Stimulated activated CD4-positive, alpha-beta T cell treated with anti-CD3 and anti-CD28 coated beads, Interleukin-4, amount 100 ng/mL, for 48 hours (primary cell): Measurements from ENCODE around the gene TMEM192.
"Not testable (repeated sequence)": the region's sequence is repeated elsewhere in the genome, so short reads cannot be mapped to it uniquely, and the experiment has no call there.

Experiments used
- DNase-seq, 2 donors: peaks; one replicate each; pipeline ENCODE4 v3.0.0-alpha.2; 2020; ENCODE audit warnings: low read depth in 2 of 2

TMEM192 gene

GRCh38 chr4:165112368-165113121, at the start of gene TMEM192:
Gene TMEM192, minus strand, starts transcription at chr4:165112860. Its CDS starts 87 bp downstream, at chr4:165112773.
- DNase-seq = peak; percentile 90

GRCh38 chr4:165158762-165159161, 46.1 kb upstream of the TMEM192 start:
- DNase-seq = no peak

DNA sequence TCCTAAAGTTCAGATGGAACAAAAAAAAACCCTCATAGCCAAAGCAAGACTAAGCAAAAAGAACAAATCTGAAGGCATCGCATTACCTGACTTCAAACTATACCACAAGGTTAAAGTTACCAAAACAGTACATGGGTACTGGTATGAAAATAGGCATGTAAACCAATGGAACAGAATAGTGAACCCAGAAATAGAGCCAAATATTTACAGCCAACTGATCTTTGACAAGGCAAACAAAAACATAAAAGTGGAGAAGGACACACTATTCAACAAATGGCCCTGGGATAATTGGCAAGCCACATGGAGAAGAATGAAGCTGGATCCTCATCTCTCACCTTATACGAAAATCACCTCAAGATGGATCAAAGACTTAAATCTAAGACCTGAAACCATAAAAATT, 44.2 kb upstream of the TMEM192 start:
- no peak for DNase-seq

GRCh38 chr4:165154482-165154881, 41.8 kb upstream of the TMEM192 start:
- DNase-seq = no peak

DNA sequence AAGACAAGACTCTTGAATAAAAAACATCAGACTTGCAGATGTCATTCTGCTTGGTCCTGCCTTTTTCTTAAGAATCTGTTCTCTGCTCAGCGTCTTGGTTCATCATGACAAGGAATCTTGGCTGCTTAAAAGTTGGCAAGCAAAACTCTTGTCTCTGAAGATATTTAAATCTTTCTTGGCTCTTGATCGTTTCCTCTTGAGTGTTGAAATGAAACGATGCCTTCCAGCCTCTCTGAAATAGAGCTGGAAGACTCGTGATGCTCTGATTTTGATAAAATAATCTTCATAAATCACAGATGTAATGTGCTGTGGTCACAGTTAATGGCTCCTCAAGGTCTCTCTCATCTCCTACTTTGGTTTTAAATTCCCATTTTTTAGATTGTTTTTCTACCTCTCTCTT, 39.9 kb upstream of the TMEM192 start:
- no peak for DNase-seq

- no peak for DNase-seq
These were observed 39.1 kb upstream of the TMEM192 start for GRCh38 chr4:165151734-165152133.

- no peak for DNase-seq
These were observed 37.9 kb upstream of the TMEM192 start for GRCh38 chr4:165150545-165150944.

GRCh38 chr4:165138843-165139242, 26.2 kb upstream of the TMEM192 start:
- DNase-seq = no peak

- no peak for DNase-seq
These were observed 24.5 kb upstream of the TMEM192 start for GRCh38 chr4:165137205-165137604.

DNA sequence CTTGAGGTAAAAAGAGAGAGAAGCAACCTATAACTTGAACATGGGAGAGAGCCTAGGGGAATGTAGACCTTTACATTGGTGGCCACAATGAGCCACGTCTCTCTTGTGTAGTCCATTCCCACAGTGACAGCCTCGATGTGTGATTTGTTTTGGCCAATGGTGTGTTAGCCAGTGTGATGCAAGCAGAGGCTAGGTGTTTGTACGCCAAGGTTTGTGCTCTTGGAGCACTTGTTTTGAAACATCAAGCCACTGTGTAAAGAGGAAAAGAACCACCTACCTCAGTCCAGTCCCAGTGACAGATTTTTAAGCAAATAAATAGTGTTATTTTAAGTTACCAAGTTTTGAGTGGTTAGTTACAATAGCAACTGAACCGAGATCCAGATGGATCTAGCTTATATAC, 23.9 kb upstream of the TMEM192 start:
- DNase-seq = no peak

GRCh38 chr4:165133150-165133549, 20.5 kb upstream of the TMEM192 start:
- DNase-seq = no peak

DNA sequence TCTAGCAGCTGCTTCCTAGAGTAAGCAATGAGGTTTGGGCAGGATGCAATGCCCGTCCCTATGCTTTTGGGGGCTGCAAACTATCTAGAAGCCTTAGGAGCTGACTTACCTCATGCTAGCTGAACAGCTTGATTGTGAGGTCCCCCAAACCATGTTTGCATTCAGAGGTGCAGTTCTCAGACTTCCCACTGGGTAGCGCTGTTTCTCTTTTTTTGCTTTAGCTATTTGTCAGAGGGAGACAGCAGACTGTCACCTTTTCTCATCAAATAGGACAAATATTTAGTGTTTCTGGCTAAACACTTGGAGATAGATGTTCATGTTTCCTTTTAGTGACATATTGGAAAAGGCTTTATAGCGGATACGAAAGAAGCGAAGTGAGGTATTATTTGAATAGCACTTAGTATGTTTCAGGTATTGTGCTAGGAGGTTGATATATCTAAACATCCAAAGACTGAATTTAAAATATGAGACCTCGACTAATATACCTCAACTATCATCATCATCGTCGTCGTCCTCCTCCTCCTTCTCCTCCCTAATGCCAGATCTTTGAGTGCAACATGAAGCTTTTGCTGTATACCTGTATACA, 18.7 kb upstream of the TMEM192 start:
- DNase-seq = peak; percentile 61 to 80

GRCh38 chr4:165129924-165130323, 17.3 kb upstream of the TMEM192 start:
- no peak for DNase-seq

DNA sequence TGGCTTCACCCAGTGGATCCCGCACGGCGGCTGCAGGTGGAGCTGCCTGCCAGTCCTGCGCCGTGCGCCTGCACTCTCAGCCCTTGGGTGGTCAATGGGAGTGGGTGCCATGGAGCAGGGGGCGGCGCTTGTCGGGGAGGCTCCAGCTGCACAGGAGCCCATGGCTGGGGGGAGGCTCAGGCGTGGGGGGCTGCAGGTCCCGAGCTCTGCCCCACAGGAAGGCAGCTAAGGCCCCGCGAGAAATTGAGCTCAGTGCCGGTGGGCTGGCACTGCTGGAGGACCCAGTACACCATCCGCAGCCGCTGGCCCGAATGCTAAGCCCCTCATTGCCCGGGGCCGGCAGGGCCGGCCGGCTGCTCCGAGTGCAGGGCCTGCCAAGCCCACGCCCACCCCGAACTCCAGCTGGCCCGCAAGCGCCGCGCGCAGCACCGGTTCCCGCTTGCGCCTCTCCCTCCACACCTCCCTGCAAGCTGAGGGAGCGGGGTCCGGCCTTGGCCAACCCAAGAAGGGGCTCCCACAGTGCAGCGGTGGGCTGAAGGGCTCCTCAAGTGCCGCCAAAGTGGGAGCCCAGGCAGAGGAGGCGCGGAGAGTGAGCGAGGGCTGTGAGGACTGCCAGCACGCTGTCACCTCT, 13.3 kb upstream of the TMEM192 start:
- DNase-seq = not testable (repeated sequence)

- no peak for DNase-seq
These were observed 11.8 kb upstream of the TMEM192 start for GRCh38 chr4:165124488-165124887.

DNA sequence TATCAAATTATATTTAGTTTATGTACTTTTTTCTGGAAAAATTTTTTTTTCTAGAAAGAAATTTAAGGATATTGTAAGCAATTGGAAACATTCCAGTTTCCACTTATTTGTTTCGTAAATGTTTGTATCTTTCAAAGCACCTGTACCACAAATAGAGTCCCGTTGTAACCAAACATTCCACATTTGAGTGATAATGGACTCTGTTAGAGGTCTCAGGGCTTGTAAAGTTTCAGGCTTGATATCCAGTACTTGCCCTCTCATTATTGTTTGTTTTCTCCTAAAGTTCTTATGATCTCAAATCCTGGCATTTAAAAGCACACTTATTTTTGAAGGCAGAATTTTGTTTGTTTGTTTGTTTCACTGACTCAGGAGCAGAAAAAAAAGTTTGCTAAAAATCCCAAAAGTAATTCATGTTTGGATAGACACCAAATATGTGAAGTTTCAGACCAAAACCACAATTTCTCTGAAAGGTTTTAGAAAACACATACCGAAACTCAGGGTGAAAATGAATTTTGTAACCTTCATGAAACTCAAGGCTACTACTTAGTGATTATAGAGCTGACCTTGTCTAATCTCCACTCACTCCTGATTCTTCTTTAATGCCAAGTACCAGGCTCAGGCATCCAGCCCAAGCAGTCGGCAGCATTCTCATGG, 5.7 kb upstream of the TMEM192 start:
- DNase-seq = no peak

DNA sequence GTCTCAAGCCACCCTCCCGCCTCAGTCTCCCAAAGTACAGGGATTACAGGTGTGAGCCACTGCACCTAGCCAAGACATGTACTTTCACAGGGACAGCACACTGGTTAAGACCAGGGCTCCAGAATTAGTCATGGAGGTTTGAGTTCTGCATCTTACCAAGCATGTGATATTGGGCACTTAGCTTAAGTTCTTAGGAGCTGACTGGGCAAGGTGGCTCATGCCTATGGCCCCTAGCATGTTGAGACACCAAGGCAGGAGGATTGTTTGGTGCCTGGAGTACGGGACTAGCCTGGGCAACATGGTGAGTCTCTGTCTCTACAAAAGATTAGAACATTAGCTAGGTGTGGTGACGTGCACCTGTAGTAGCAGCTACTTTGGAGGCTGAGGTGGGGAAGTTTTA, 2.6 kb upstream of the TMEM192 start:
- DNase-seq = no peak

- DNase-seq = no peak
These were observed 723 bp downstream of the TMEM192 start for GRCh38 chr4:165111906-165112367.

DNA sequence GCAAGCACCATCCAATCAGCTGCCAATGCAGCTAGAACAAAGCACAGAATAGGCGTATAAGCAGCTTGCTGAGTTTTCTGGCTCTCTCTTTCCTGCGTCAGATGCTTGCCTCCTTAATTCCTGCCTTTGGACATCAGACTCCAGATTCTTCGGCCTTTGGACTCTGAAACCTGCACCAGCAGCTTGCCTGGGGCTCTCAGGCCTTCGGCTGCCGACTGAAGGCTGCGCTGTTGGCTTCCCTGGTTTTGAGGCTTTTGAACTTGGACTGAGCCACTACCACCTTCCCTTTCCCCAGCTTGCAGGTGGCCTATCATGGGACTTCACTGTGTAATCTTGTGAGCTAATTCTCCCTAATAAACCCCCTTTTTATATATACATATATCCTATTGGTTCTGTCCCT, 6.1 kb downstream of the TMEM192 start:
- DNase-seq = no peak

GRCh38 chr4:165101641-165102040, 11.0 kb downstream of the TMEM192 start:
- DNase-seq = no peak

DNA sequence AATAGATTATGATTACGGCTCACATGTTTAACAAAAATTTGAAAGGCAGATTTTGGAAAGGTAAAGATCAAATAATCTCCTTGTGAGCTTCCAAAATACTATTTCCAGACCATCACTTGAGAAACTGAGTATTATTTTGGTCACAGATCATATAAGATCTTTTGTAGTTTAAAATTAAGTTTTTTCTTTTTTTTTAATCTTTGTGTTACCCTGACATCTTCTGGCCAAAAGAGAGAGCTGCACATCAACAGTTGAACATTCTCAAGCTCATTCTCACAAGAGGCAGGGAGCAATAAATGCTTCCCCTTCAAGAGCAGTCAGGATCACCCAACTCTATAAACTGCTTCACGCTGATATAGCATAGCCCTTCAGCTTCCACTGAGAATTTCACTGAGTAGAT, 15.9 kb downstream of the TMEM192 start:
- DNase-seq = no peak

- no peak for DNase-seq
These were observed 17.4 kb downstream of the TMEM192 start for GRCh38 chr4:165095291-165095690.

GRCh38 chr4:165094873-165095272, 17.8 kb downstream of the TMEM192 start:
- DNase-seq = no peak
